K562 (cell line): ENCODE data around the gene ING4. TPM values are rescaled to one million over a fixed set of nuclear protein-coding genes. Genes with fewer than 3 reads are reported as not detected.

Experiments used
- BHLHE40 ChIP-seq: IDR thresholded peaks from 2 replicates; pipeline ENCODE4 v1.6.1; 2011; ENCODE audit warnings: low read length, improper control_type of control experiment
- CTBP1 ChIP-seq: fragments of 450-650 bp; IDR thresholded peaks from 2 replicates; pipeline ENCODE4 v1.6.1; 2016; ENCODE audit warnings: borderline replicate concordance
- ESRRA ChIP-seq: fragments of 450-650 bp; IDR thresholded peaks from 2 replicates; pipeline ENCODE4 v1.6.1; 2014; ENCODE audit warnings: low read depth, mild to moderate bottlenecking, moderate library complexity, borderline replicate concordance
- GATA2 ChIP-seq: sonication (generic); formaldehyde crosslinking; IDR thresholded peaks from 2 replicates; pipeline ENCODE4 v1.4.0; 2020; ENCODE audit warnings: mild to moderate bottlenecking, missing genetic modification reagents
- HIVEP1 ChIP-seq: fragments of 250-450 bp; sonication (Bioruptor Pico); IDR thresholded peaks from 2 replicates; pipeline ENCODE4 v1.4.0; 2020; ENCODE audit warnings: mild to moderate bottlenecking
- MYBL2 ChIP-seq, 2 experiments: fragments of 450-650 bp in 1 of 2; sonication (generic) in 1 of 2; formaldehyde crosslinking in 1 of 2; IDR thresholded peaks; 2 replicates each; pipeline versions ENCODE4 v1.6.1 to v1.8.1; 2017 to 2022; ENCODE audit warnings: borderline replicate concordance in 1 of 2, inconsistent platforms in 1 of 2, low read depth in 1 of 2, mild to moderate bottlenecking in 1 of 2, missing genetic modification reagents in 1 of 2, moderate library complexity in 1 of 2
- NCOA4 ChIP-seq: fragments of 450-650 bp; IDR thresholded peaks from 2 replicates; pipeline ENCODE4 v1.6.1; 2018; ENCODE audit warnings: mild to moderate bottlenecking; ENCODE audit not compliant: partially characterized antibody
- RBM22 ChIP-seq: fragments of 200-400 bp; formaldehyde crosslinking; IDR thresholded peaks from 2 replicates; pipeline ENCODE4 v1.6.1; 2018; ENCODE audit warnings: low read length, low read depth; ENCODE audit not compliant: poor library complexity, severe bottlenecking
- SAFB ChIP-seq: fragments of 200-400 bp; formaldehyde crosslinking; IDR thresholded peaks from 2 replicates; pipeline ENCODE4 v1.6.1; 2017; ENCODE audit warnings: low read depth, low read length, borderline replicate concordance
- SMAD3 ChIP-seq: fragments of 450-650 bp; formaldehyde crosslinking; conservative IDR thresholded peaks from 2 replicates; pipeline ENCODE4 v1.4.0; 2020; ENCODE audit warnings: mild to moderate bottlenecking
- ZNF316 ChIP-seq: fragments of 450-650 bp; IDR thresholded peaks from 2 replicates; pipeline ENCODE4 v1.6.1; 2016
- ZNF830 ChIP-seq: fragments of 250-450 bp; sonication (Bioruptor Pico); IDR thresholded peaks from 2 replicates; pipeline ENCODE4 v1.5.0; 2021; ENCODE audit warnings: mild to moderate bottlenecking
- polyA plus RNA-seq, 8 experiments: library from polyadenylated mRNA; depleted of rRNA in 4 of 8; stranded (reverse) in 5 of 8; unstranded in 3 of 8; fragments of >200 nt; fragmentation: Nextera tagmentation in 2 of 8; fragmentation: Illumina TruSeq in 1 of 8; extraction: Ambion mirVana in 2 of 8; extraction: Trizol in 1 of 8; gene quantifications; 2 replicates each; pipeline versions ENCODE4 v1.2.1 to v1.2.3, GENCODE V29; 2011 to 2014; ENCODE audit warnings: inconsistent platforms in 1 of 8, missing spikeins in 1 of 8
- total RNA-seq, 7 experiments: library from RNA; depleted of rRNA in 6 of 7; stranded (reverse); fragments of >200 nt in 6 of 7; fragmentation: Illumina TruSeq in 2 of 7; extraction: Trizol in 2 of 7; gene quantifications; 2 replicates each; pipeline versions ENCODE4 v1.2.1 to v1.2.3, GENCODE V29; 2011 to 2021; ENCODE audit warnings: low replicate concordance in 1 of 7
- TF ChIP-seq, protein P1 (sequence below): sonication (generic); formaldehyde crosslinking; IDR thresholded peaks from 2 replicates; pipeline ENCODE4 v1.8.0; 2022; ENCODE audit warnings: mild to moderate bottlenecking, missing genetic modification reagents, borderline replicate concordance
- TF ChIP-seq, protein P2 (sequence below): fragments of 250-450 bp; sonication (Bioruptor Pico); IDR thresholded peaks from 2 replicates; pipeline ENCODE4 v1.8.0; 2021; ENCODE audit warnings: borderline replicate concordance, mild to moderate bottlenecking, moderate library complexity; ENCODE audit not compliant: poor library complexity, severe bottlenecking
- TF ChIP-seq, protein P3 (sequence below): fragments of 250-450 bp; sonication (Bioruptor Pico); IDR thresholded peaks from 2 replicates; pipeline ENCODE4 v1.5.0; 2020; ENCODE audit warnings: mild to moderate bottlenecking
- TF ChIP-seq, protein P4 (sequence below): fragments of 450-650 bp; IDR thresholded peaks from 2 replicates; pipeline ENCODE4 v1.6.1; 2016; ENCODE audit warnings: antibody characterized with exemption
- TF ChIP-seq, protein P5 (sequence below): fragments of 150-350 bp; IDR thresholded peaks from 2 replicates; pipeline ENCODE4 v1.6.1; 2014; ENCODE audit warnings: low read depth, mild to moderate bottlenecking, low read length, borderline replicate concordance

Gene ING4
- total and polyA plus RNA-seq, 9 of the 15 experiments (the other 6 are each of a cell fraction or from before 2014, with no cell fraction given), result 6.6 to 30.2 (median 15.7) TPM

DNA sequence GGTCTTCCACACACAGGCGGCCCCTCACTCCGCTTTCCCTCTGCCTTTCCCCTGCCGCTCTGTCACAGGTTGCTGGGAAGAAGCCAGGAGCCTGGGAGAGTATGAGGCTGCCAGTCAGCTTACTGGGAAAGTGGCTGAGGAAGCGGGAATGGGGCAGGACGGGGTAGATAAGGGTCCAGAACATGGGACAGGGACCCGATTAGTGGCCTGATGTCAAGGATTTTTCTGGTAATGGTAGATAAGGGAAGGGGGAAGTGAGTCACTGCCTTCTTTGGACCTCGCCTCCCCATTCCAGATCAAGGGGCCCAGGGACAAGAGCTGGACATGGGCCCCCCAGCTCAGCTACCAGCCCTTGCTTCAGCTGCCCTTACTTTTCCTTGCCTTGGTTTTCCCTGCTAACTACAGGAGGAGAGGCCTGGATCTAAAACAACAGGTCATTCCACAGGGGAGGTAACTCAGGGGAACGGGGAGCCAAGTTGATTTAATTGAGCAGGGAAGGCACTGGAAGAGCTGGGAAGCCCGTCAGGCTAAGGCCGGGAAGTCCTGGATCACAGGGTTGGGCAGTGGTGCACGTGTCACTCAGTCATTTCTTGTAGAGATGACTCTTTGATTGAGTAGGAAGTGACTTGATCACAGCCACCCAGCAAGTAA is 23.6 kb downstream of the ING4 start (continued):
- TF ChIP-seq GATA2 (CRISPR knock-in tag), result peak; percentile 87
- TF ChIP-seq, protein P1, sequence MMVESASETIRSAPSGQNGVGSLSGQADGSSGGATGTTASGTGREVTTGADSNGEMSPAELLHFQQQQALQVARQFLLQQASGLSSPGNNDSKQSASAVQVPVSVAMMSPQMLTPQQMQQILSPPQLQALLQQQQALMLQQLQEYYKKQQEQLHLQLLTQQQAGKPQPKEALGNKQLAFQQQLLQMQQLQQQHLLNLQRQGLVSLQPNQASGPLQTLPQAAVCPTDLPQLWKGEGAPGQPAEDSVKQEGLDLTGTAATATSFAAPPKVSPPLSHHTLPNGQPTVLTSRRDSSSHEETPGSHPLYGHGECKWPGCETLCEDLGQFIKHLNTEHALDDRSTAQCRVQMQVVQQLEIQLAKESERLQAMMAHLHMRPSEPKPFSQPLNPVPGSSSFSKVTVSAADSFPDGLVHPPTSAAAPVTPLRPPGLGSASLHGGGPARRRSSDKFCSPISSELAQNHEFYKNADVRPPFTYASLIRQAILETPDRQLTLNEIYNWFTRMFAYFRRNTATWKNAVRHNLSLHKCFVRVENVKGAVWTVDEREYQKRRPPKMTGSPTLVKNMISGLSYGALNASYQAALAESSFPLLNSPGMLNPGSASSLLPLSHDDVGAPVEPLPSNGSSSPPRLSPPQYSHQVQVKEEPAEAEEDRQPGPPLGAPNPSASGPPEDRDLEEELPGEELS (CRISPR knock-in tag), result no peak
- no peak for TF ChIP-seq NCOA4
- TF ChIP-seq SMAD3 (CRISPR knock-in tag), result no peak
- TF ChIP-seq HIVEP1 (CRISPR knock-in tag), result no peak
- TF ChIP-seq, protein P2, sequence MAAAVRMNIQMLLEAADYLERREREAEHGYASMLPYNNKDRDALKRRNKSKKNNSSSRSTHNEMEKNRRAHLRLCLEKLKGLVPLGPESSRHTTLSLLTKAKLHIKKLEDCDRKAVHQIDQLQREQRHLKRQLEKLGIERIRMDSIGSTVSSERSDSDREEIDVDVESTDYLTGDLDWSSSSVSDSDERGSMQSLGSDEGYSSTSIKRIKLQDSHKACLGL (CRISPR knock-in tag), result no peak
- TF ChIP-seq, protein P3, sequence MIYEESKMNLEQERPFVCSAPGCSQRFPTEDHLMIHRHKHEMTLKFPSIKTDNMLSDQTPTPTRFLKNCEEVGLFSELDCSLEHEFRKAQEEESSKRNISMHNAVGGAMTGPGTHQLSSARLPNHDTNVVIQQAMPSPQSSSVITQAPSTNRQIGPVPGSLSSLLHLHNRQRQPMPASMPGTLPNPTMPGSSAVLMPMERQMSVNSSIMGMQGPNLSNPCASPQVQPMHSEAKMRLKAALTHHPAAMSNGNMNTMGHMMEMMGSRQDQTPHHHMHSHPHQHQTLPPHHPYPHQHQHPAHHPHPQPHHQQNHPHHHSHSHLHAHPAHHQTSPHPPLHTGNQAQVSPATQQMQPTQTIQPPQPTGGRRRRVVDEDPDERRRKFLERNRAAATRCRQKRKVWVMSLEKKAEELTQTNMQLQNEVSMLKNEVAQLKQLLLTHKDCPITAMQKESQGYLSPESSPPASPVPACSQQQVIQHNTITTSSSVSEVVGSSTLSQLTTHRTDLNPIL (CRISPR knock-in tag), result no peak
- peak; percentile 51 for TF ChIP-seq BHLHE40
- no peak for TF ChIP-seq MYBL2 (IDR thresholded peaks at IDR 0.05; ENCODE audit: low read depth)
- no peak for TF ChIP-seq MYBL2 (CRISPR knock-in tag; IDR thresholded peaks at IDR 0.05; ENCODE audit: borderline replicate concordance)
- no peak for TF ChIP-seq ZNF830 (CRISPR knock-in tag)
- TF ChIP-seq, protein P4, sequence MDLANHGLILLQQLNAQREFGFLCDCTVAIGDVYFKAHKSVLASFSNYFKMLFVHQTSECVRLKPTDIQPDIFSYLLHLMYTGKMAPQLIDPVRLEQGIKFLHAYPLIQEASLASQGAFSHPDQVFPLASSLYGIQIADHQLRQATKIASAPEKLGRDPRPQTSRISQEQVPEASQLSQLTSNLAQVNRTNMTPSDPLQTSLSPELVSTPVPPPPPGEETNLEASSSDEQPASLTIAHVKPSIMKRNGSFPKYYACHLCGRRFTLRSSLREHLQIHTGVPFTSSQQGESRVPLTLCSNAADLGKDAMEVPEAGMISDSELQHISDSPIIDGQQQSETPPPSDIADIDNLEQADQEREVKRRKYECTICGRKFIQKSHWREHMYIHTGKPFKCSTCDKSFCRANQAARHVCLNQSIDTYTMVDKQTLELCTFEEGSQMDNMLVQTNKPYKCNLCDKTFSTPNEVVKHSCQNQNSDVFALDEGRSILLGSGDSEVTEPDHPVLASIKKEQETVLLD, result 0 out of 2 replicates have a peak, but pooled peaks have one; percentile 52
- TF ChIP-seq ESRRA, result no peak
- peak; percentile 71 for TF ChIP-seq CTBP1
- TF ChIP-seq ZNF316, result no peak
- TF ChIP-seq SAFB, result no peak
- TF ChIP-seq, protein P5, sequence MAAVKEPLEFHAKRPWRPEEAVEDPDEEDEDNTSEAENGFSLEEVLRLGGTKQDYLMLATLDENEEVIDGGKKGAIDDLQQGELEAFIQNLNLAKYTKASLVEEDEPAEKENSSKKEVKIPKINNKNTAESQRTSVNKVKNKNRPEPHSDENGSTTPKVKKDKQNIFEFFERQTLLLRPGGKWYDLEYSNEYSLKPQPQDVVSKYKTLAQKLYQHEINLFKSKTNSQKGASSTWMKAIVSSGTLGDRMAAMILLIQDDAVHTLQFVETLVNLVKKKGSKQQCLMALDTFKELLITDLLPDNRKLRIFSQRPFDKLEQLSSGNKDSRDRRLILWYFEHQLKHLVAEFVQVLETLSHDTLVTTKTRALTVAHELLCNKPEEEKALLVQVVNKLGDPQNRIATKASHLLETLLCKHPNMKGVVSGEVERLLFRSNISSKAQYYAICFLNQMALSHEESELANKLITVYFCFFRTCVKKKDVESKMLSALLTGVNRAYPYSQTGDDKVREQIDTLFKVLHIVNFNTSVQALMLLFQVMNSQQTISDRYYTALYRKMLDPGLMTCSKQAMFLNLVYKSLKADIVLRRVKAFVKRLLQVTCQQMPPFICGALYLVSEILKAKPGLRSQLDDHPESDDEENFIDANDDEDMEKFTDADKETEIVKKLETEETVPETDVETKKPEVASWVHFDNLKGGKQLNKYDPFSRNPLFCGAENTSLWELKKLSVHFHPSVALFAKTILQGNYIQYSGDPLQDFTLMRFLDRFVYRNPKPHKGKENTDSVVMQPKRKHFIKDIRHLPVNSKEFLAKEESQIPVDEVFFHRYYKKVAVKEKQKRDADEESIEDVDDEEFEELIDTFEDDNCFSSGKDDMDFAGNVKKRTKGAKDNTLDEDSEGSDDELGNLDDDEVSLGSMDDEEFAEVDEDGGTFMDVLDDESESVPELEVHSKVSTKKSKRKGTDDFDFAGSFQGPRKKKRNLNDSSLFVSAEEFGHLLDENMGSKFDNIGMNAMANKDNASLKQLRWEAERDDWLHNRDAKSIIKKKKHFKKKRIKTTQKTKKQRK, result no peak
- TF ChIP-seq RBM22, result no peak
